OCI-LY1 (cell line): ENCODE measurements around the gene HM13.

Experiments used
- H2AFZ ChIP-seq: fragments of 200-600 bp; sonication (generic), shearing (Covaris generic); 2 replicates; pipeline ENCODE4 v1.6.0; 2014; ENCODE audit warnings: antibody characterized with exemption, mild to moderate bottlenecking, low read length
- H3F3A ChIP-seq: fragments of 200-600 bp; sonication (generic), shearing (Covaris generic); 2 replicates; pipeline ENCODE4 v1.6.0; 2014; ENCODE audit warnings: mild to moderate bottlenecking, antibody characterized with exemption, low read length, moderate library complexity; ENCODE audit not compliant: insufficient read depth
- H3K27ac ChIP-seq: fragments of 200-600 bp; sonication (generic); 2 replicates; pipeline ENCODE4 v1.5.1; 2014; ENCODE audit warnings: low read length, mixed run types, mild to moderate bottlenecking, low read depth; ENCODE audit not compliant: poor library complexity, severe bottlenecking
- H3K27me3 ChIP-seq: fragments of 200-600 bp; sonication (generic); 2 replicates; pipeline ENCODE4 v1.6.0; 2014; ENCODE audit warnings: antibody characterized with exemption, mild to moderate bottlenecking, low read length, moderate library complexity; ENCODE audit not compliant: insufficient read depth
- H3K36me3 ChIP-seq: fragments of 200-600 bp; sonication (generic); 2 replicates; pipeline ENCODE4 v1.6.1; 2014; ENCODE audit warnings: mild to moderate bottlenecking, antibody characterized with exemption, low read length, moderate library complexity, mixed read lengths; ENCODE audit not compliant: insufficient read depth
- H3K4me1 ChIP-seq: fragments of 200-600 bp; sonication (generic); 2 replicates; pipeline ENCODE4 v1.5.1; 2014; ENCODE audit warnings: mild to moderate bottlenecking, low read length, moderate library complexity; ENCODE audit not compliant: insufficient read depth, severe bottlenecking
- H3K4me2 ChIP-seq: fragments of 200-600 bp; sonication (generic), shearing (Covaris generic); 2 replicates; pipeline ENCODE4 v1.6.1; 2014; ENCODE audit warnings: low read length
- H3K4me3 ChIP-seq: fragments of 200-600 bp; sonication (generic); 2 replicates; pipeline ENCODE4 v1.5.1; 2014; ENCODE audit warnings: low read length, low read depth, mild to moderate bottlenecking, mixed read lengths; ENCODE audit not compliant: poor library complexity, severe bottlenecking
- H3K79me2 ChIP-seq: fragments of 200-600 bp; shearing (Covaris generic); 2 replicates; pipeline ENCODE4 v1.6.1; 2016; ENCODE audit warnings: mixed run types, low read length, mixed read lengths; ENCODE audit not compliant: insufficient read depth
- H3K9ac ChIP-seq: fragments of 200-600 bp; sonication (generic), shearing (Covaris generic); 2 replicates; pipeline ENCODE4 v1.6.1; 2014; ENCODE audit warnings: mild to moderate bottlenecking, low read length, mixed read lengths
- H3K9me2 ChIP-seq: fragments of 200-600 bp; sonication (generic), shearing (Covaris generic); 2 replicates; pipeline ENCODE4 v1.6.1; 2014; ENCODE audit warnings: low read depth, mild to moderate bottlenecking, low read length, mixed read lengths
- H3K9me3 ChIP-seq: fragments of 200-600 bp; shearing (Covaris generic); 2 replicates; pipeline ENCODE4 v1.6.1; 2014; ENCODE audit warnings: low read length, mixed read lengths
- H4K20me1 ChIP-seq: fragments of 200-600 bp; sonication (generic), shearing (Covaris generic); 2 replicates; pipeline ENCODE4 v1.6.0; 2016; ENCODE audit warnings: mild to moderate bottlenecking, low read length; ENCODE audit not compliant: insufficient read depth
- EZH2 ChIP-seq: fragments of 200-600 bp; sonication (generic), shearing (Covaris generic); IDR thresholded peaks from 2 replicates; pipeline ENCODE4 v1.8.0; 2017; ENCODE audit warnings: borderline replicate concordance, mixed run types, mild to moderate bottlenecking, antibody characterized with exemption, low read length, moderate library complexity, mixed read lengths
- TF ChIP-seq, protein P1 (sequence below): fragments of 200-600 bp; sonication (generic), shearing (Covaris generic); IDR thresholded peaks from 2 replicates; pipeline ENCODE4 v1.5.1; 2017; ENCODE audit warnings: mild to moderate bottlenecking, antibody characterized with exemption, low read length, moderate library complexity, mixed read lengths

HM13 gene

DNA sequence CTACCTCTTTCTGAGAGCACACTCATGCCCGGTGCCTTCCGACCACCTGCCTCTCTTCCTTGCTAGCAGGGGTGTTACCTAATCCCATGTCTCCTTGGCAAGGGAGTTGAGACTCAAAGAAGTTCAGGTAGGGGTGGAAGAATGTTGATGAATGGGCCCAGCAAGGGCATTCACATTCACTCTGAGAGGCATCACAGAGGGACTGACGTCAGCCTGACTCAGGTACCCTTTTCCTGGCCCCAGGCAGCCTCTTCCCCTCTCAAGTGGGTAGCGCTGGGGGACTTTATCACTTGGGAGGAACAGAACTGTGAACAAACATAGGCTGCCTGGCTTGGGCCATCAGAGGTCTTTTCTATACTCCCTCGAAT lies 35.3 kb downstream of the HM13 start:
- Histone ChIP-seq H3K9me2 (no peaks in the 10 kb centered on the region), H3K36me3 (peaks cover 81% of the 10 kb centered on the region), H3K27me3 (no peaks in the 10 kb centered on the region), H2AFZ (no peak overlapping the region), H4K20me1 (no peaks in the 10 kb centered on the region), H3F3A (no peaks in the 10 kb centered on the region), H3K9ac (no peak overlapping the region), H3K4me2 (no peak overlapping the region), H3K9me3 (no peaks in the 10 kb centered on the region), H3K27ac (no peak overlapping the region), H3K4me3 (no peak overlapping the region), H3K4me1 (peaks cover 20% of the 10 kb centered on the region), H3K79me2 (peaks cover 13% of the 10 kb centered on the region)
- no peak for TF ChIP-seq EZH2
- TF ChIP-seq, protein P1, sequence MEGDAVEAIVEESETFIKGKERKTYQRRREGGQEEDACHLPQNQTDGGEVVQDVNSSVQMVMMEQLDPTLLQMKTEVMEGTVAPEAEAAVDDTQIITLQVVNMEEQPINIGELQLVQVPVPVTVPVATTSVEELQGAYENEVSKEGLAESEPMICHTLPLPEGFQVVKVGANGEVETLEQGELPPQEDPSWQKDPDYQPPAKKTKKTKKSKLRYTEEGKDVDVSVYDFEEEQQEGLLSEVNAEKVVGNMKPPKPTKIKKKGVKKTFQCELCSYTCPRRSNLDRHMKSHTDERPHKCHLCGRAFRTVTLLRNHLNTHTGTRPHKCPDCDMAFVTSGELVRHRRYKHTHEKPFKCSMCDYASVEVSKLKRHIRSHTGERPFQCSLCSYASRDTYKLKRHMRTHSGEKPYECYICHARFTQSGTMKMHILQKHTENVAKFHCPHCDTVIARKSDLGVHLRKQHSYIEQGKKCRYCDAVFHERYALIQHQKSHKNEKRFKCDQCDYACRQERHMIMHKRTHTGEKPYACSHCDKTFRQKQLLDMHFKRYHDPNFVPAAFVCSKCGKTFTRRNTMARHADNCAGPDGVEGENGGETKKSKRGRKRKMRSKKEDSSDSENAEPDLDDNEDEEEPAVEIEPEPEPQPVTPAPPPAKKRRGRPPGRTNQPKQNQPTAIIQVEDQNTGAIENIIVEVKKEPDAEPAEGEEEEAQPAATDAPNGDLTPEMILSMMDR, result no peak

DNA sequence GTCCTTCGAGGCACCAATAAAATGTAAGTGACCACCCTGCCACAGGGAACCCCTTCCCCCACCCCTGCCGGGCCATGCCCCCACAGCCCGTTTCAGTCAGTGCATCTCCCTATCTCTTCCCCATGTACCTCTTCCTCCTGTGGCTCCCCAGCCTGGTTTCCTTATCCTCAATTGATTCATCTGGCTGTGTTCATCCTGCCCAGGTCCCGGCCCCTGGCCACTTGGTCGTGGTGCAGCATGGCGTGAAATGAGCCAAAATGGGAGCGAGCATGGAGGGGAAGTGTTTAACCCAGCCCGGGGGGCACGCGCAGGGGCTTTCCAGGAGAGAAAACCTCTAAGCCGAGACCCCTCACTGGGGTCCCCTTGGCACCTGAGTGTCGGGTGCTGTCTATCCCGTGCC lies 35.9 kb downstream of the HM13 start:
- Histone ChIP-seq H3F3A (no peaks in the 10 kb centered on the region), H3K79me2 (peaks cover 13% of the 10 kb centered on the region), H3K27ac (no peak overlapping the region)

DNA sequence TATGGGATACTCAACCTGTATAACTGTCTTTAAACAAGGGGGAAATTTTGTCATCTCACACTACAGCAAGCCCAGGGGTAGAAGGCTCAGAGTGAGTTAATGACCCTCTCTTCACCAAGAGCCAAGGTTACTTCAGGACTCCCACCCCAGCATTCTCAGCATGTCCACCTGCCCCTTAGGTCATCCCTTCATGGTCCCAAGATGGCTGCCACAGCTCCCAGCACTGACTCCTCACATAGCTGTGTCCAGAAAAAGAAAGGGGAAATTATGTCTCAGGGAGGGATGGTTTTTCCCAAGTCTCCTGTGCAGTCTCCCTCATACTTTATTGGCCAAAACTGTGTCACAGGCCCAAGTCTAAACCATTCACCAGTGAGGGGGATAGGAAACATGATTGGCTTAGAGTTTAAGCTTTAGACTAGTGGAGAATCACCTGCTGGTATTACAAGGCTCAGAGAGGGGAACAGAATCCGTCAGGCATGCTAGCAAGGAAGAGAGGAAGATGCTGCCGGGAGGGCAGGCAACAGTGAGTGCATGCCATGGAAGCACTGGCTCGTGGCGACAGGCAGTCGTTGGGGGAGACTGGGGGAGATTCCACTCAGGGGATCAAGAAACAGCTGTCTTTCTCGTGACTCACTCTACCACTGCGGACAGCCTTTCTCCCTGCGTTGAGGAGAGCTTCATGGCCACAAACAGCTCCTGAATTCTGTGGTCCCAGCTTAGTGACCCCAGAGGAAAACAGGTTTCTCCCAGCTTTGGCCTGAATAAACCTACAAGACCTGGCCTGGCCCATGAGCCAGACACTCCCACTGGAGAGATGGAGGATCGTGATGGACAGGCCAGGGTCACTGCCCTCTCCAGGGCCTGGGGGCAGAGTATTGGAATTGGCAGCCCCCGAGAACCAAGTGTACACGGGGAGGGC lies 37.2 kb downstream of the HM13 start:
- no peak overlapping the region for H3K4me3 ChIP-seq
- no peaks in the 10 kb centered on the region for H3K9me2 ChIP-seq
- H3K27me3 ChIP-seq, result no peaks in the 10 kb centered on the region
- peaks cover 13% of the 10 kb centered on the region for H3K79me2 ChIP-seq
- no peak overlapping the region for H3K4me2 ChIP-seq
- no peak overlapping the region for H2AFZ ChIP-seq
- no peaks in the 10 kb centered on the region for H4K20me1 ChIP-seq
- H3K9me3 ChIP-seq, result no peaks in the 10 kb centered on the region
- no peaks in the 10 kb centered on the region for H3F3A ChIP-seq
- H3K4me1 ChIP-seq, result peaks cover 17% of the 10 kb centered on the region
- peaks cover 84% of the 10 kb centered on the region for H3K36me3 ChIP-seq
- no peak for TF ChIP-seq EZH2
- TF ChIP-seq, protein P1, result no peak
- H3K27ac ChIP-seq, result no peak overlapping the region
- no peak overlapping the region for H3K9ac ChIP-seq

More for the DNA sequence above, 35.9 kb downstream of the HM13 start:
- Histone ChIP-seq H3K4me3 (no peak overlapping the region), H3K36me3 (peaks cover 81% of the 10 kb centered on the region), H3K9ac (no peak overlapping the region), H3K4me2 (no peak overlapping the region), H4K20me1 (no peaks in the 10 kb centered on the region), H3K9me3 (no peaks in the 10 kb centered on the region), H3K27me3 (no peaks in the 10 kb centered on the region), H3K9me2 (no peaks in the 10 kb centered on the region), H3K4me1 (peaks cover 20% of the 10 kb centered on the region), H2AFZ (no peak overlapping the region)
- no peak for TF ChIP-seq EZH2
- TF ChIP-seq, protein P1, result no peak
